D721Med (cell line): ENCODE data around the gene PSMC2.

Experiments
- DNase-seq: peaks from one replicate; pipeline ENCODE4 v3.0.0; 2011; ENCODE audit warnings: low spot score; ENCODE audit not compliant: insufficient read length
- FAIRE-seq: peaks from 2 replicates; lab custom pipeline; 2011; peaks lifted over from hg19 to GRCh38; lab: Jason Lieb, UNC
- TF ChIP-seq, protein P1 (sequence below): IDR thresholded peaks from 2 replicates; pipeline ENCODE4 v1.5.1; 2012; ENCODE audit warnings: mild to moderate bottlenecking, control low read depth; ENCODE audit not compliant: insufficient read depth; ENCODE audit errors: missing control alignments

The PSMC2 gene

DNA sequence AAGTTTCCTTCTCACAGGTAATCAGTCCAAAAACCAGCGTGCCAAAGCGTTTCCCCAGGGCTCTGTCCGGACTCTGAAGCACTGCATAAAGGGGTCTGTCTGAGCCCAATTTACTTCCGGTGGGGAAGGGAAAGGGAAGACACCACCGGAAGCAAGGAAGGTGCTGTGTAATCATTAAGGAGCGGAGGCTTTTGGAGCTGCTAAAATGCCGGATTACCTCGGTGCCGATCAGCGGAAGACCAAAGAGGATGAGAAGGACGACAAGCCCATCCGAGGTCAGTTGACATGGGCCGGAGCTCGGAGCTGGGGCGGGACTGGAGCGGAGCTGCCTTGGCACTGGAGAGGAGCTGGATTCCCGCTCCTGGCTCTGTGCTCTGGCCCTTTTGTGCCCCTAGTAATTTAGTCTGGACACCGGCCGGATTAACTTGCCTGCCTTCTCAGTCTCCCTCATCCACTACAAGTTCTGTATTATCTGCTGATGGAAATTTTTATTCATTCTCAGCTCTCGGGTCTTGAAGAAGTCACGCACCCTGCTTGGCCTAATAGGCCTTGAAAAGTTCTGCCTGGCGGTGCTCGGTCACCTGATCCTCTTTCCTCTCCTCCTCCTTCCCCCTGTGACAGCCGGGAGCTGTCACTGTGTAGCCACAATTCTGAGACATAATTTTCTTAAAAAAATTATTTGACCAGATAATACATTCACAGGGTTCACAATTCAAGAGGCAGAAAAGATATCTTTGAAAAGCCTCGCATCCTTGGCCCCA, at the start of gene PSMC2:
Gene PSMC2, plus strand, starts transcription at position 137 of the 761 bp plus-strand sequence. Its CDS starts 69 bp downstream, at position 206.
- DNase-seq (peak; percentile 63), FAIRE-seq (no peak)
- TF ChIP-seq, protein P1, sequence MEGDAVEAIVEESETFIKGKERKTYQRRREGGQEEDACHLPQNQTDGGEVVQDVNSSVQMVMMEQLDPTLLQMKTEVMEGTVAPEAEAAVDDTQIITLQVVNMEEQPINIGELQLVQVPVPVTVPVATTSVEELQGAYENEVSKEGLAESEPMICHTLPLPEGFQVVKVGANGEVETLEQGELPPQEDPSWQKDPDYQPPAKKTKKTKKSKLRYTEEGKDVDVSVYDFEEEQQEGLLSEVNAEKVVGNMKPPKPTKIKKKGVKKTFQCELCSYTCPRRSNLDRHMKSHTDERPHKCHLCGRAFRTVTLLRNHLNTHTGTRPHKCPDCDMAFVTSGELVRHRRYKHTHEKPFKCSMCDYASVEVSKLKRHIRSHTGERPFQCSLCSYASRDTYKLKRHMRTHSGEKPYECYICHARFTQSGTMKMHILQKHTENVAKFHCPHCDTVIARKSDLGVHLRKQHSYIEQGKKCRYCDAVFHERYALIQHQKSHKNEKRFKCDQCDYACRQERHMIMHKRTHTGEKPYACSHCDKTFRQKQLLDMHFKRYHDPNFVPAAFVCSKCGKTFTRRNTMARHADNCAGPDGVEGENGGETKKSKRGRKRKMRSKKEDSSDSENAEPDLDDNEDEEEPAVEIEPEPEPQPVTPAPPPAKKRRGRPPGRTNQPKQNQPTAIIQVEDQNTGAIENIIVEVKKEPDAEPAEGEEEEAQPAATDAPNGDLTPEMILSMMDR = no peak

DNA sequence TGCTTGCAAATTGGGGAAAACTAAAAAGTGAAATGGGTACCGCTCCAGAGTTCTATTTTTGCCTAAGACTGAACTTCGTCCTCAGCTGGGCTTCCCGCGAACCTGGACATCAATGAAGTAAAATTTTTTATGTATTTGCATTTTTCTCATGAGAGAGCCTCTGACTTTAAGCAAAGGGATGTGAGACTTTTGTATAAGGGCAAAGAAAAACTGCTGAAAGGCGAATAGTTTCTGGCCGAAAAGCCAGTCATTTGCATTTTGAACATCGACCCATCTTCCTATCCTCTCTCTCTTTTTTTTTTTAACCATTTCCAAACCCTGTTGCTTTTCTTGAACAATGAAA, 49.6 kb upstream of the PSMC2 start:
- DNase-seq = no peak
- no peak for FAIRE-seq
- TF ChIP-seq, protein P1 = no peak

DNA sequence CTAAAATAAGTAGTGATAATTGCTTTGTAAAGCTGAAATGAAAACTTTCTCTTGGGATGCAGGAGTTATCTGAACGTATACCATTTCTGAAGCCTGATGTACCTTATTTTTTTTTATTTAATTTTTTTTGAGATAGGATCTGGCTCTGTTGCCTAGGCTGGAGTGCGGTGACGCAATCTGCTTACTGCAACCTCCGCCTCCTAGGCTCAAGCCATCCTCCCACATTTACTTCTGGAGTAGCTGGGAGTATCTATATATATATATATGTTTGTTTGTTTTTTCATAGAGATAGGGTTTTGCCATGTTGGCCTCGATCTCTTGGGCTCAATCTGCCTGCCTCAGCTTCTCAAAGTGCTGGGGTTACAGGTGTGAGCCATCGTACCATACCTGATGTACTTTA, 47.8 kb upstream of the PSMC2 start:
- FAIRE-seq = no peak

DNA sequence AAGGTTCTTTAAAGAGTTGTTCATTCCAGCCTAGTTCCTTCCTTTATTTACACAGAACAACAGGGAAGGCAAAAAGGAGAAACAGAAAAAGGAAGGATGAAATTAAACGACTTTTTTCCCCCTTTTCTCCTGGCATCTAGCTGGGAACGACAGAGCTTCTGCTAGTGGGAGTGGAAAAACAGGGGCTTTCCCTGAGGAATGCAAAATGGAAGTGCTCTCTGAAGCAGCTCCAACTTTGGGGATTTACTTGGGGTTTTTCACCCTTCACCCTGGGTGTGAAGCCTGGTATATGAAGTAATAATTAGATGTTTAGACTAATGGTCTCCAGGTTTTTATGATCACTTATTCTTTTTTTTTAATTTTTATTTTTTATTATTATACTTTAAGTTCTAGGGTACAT, 46.0 kb upstream of the PSMC2 start:
- TF ChIP-seq, protein P1 = no peak
- DNase-seq (no peak), FAIRE-seq (no peak)

More for the DNA sequence above, 47.8 kb upstream of the PSMC2 start:
- TF ChIP-seq, protein P1 = no peak
- no peak for DNase-seq

DNA sequence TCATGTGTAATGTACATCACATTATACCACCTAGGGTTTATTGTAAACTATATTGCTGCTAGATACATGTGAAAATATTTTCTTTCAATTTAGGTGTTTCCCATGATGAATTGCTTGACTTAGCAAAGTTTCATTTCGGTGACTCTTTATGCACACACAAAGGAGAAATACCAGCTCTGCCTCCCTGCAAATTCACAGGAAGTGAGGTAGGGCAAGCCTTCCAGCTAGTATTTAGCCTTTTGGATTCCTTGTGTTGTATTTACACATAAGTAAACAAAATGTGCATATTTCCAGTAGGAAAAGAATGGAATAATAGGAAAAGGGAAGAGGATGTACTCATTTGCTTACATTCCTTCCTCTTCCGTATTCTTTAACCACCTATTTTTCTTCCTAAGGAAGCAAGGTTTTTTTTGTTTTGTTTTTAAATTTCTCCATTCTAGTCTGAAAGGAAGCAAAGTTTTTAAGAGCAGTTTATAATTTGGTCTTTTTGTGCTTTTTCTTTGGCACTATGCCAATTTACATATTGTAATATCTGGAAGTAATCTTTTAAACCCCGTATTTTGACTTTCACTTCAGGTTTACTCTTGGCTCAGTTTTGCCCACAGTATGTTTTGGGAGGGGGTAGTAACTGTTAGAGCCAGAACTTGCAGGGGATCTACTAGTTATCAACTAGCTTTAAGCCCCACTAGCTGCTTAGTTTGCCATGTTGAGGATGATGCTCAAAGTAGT, 39.8 kb upstream of the PSMC2 start:
- TF ChIP-seq, protein P1 = no peak
- FAIRE-seq = peak; percentile 51
- no peak for DNase-seq

DNA sequence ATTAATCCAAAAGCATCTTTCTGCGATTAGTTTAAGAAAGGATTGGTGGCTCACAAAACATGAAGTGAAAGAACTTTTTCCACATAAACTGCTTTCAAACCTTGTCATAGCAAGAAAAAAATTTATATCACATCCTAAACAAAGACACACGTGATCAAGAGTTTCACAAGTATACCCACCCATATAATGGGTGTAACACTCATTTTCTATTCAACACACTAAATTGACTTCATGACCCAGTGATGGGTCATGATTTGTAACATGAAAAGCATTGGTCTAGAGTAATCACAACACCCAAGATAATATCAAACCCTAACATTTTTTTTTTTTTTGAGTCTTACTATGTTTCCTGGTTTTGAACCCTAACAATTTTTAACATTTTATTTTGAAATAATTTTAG, 32.6 kb upstream of the PSMC2 start:
- no peak for DNase-seq
- FAIRE-seq = no peak
- TF ChIP-seq, protein P1 = no peak
